ENCODE results near the gene LYST. TPM values are rescaled to one million over a fixed set of nuclear protein-coding genes. Genes with fewer than 3 reads are reported as not detected.

The LYST gene
- total and polyA plus RNA-seq, 2 donors (not counting 3 experiments of a cell fraction or from before 2014, with no cell fraction given) = 3.1 to 9.6 TPM

DNA sequence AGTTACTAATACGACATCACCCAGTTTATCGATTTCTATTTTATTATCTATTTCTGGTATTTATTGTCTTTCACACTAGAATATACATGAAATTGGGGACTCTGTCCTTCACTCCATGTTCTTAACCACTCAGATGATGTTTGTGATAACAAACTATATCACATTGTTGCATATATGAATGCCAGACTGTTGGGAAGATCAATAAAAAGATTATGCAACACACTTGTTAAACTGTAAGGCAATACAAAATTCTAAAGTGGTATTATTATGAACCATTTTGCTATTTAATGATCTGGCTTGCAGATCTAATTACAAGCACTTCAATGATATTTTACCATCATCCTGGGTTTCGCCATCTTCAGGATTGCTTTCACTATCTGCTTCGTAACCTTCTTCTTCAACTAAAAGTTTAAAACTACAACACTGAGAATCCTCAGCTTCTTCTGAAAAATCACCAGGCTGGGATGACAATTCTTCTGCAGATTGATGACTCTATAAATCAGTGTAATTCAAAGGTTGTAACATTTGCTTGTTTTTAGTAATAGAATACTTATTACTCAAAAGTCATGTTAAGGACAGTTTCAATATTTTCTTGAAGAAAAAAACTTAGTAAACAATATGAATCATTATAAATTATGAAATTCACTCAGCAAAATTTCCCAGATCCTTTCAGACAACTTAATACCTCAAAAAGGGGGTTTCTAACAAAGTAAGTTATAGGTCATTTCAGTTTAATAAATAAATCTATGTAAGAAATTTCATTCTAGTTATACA lies 63.9 kb downstream of the LYST start:
- no peak overlapping the region for H3K4me2 ChIP-seq (ENCODE audit: insufficient read depth, low read length)
- no peaks in the 10 kb centered on the region for H3K79me2 ChIP-seq (ENCODE audit: control insufficient read depth, insufficient read depth, low read length)
- ChIA-PET CTCF (interaction anchor here (1.2 to 2.6 kb wide), 3 partner anchors 10 to 169 kb away, joined by 3 to 7 read pairs (median 5); no protein-coding TSS in a partner anchor), POLR2A (no interaction called here)
- no TSS peak for BruUV-seq (replicated peaks)
- dilution Hi-C loops (cut with MboI; ENCODE audit: extremely low pct_ligation_motif_present, low sequenced_read_pairs) = no loop called here
- FAIRE-seq = no peak
- no peak overlapping the region for H2AFZ ChIP-seq (ENCODE audit: low read depth, low read length)
- H3K4me3 ChIP-seq (replicated peaks in 1 of 3; ENCODE audit: insufficient read depth in 1 of 3, low read depth in 1 of 3, low read length in 3 of 3) = no peak overlapping the region
- no peaks in the 10 kb centered on the region for H3K36me3 ChIP-seq (ENCODE audit: control insufficient read depth in 2 of 2, extremely low read depth in 1 of 2, insufficient read depth in 2 of 2, low read length in 2 of 2)
- no peak overlapping the region for H3K9ac ChIP-seq (replicated peaks; ENCODE audit: extremely low read depth, insufficient read depth, low read length)
- no peak overlapping the region for H3K27ac ChIP-seq (ENCODE audit: insufficient read depth, low read depth, low read length)
- no peak for DNase-seq (ENCODE audit: low read depth, low spot score)
- no peaks in the 10 kb centered on the region for H3K27me3 ChIP-seq (ENCODE audit: control insufficient read depth in 2 of 2, insufficient read depth in 2 of 2, low read length in 2 of 2)
- intact Hi-C loops (cut with micrococcal nuclease) = no loop called here
- no peaks in the 10 kb centered on the region for H3K9me3 ChIP-seq (replicated peaks; ENCODE audit: control insufficient read depth, insufficient read depth, low read length)
- H3K4me1 ChIP-seq (ENCODE audit: control insufficient read depth, extremely low read depth, insufficient read depth, low read length) = no peaks in the 10 kb centered on the region
- H3K9me1 ChIP-seq (replicated peaks; ENCODE audit: control insufficient read depth, extremely low read depth, insufficient read depth, low read length) = no peaks in the 10 kb centered on the region
- TF ChIP-seq EZH2 (IDR thresholded peaks at IDR 0.05; ENCODE audit: borderline replicate concordance, low read depth, low read length, severe bottlenecking) = no peak
- no peak for TF ChIP-seq MYC (IDR thresholded peaks at IDR 0.05; ENCODE audit: low read depth, low read length)
- TF ChIP-seq, protein P1, sequence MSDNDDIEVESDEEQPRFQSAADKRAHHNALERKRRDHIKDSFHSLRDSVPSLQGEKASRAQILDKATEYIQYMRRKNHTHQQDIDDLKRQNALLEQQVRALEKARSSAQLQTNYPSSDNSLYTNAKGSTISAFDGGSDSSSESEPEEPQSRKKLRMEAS (IDR thresholded peaks at IDR 0.05; ENCODE audit: insufficient read depth, insufficient read length) = no peak
- no peak for TF ChIP-seq FOS (IDR thresholded peaks at IDR 0.05; ENCODE audit: borderline replicate concordance, insufficient read depth, low read length)
- TF ChIP-seq, protein P2, sequence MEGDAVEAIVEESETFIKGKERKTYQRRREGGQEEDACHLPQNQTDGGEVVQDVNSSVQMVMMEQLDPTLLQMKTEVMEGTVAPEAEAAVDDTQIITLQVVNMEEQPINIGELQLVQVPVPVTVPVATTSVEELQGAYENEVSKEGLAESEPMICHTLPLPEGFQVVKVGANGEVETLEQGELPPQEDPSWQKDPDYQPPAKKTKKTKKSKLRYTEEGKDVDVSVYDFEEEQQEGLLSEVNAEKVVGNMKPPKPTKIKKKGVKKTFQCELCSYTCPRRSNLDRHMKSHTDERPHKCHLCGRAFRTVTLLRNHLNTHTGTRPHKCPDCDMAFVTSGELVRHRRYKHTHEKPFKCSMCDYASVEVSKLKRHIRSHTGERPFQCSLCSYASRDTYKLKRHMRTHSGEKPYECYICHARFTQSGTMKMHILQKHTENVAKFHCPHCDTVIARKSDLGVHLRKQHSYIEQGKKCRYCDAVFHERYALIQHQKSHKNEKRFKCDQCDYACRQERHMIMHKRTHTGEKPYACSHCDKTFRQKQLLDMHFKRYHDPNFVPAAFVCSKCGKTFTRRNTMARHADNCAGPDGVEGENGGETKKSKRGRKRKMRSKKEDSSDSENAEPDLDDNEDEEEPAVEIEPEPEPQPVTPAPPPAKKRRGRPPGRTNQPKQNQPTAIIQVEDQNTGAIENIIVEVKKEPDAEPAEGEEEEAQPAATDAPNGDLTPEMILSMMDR (IDR thresholded peaks at IDR 0.05; ENCODE audit: extremely low read depth in 1 of 2, insufficient read depth in 1 of 2, low read depth in 1 of 2, low read length in 2 of 2) = no peak
- TF ChIP-seq GATA2 (IDR thresholded peaks at IDR 0.05; ENCODE audit: insufficient read depth, insufficient read length, low read depth, low read length) = no peak
- TF ChIP-seq POLR2A (IDR thresholded peaks at IDR 0.05; ENCODE audit: low read depth, low read length) = no peak
- no peak for TF ChIP-seq JUN (IDR thresholded peaks at IDR 0.05; ENCODE audit: borderline replicate concordance, insufficient read depth, insufficient read length, low read depth)
- no peaks in the 10 kb centered on the region for H4K20me1 ChIP-seq (replicated peaks; ENCODE audit: control insufficient read depth, extremely low read depth, insufficient read depth, low read length)
